Neural cell (in vitro differentiated cells): ENCODE results near the gene FAM124A.

ENCODE experiments used
- CTCF ChIP-seq: fragments of 450-650 bp; IDR thresholded peaks from 2 replicates; pipeline ENCODE4 v1.5.1; 2014; ENCODE audit warnings: antibody characterized with exemption, mild to moderate bottlenecking, moderate library complexity; ENCODE audit not compliant: poor library complexity, severe bottlenecking
- EP300 ChIP-seq: fragments of 450-650 bp; conservative IDR thresholded peaks from 2 replicates; pipeline ENCODE4 v1.6.1; 2014; ENCODE audit warnings: antibody characterized with exemption, mild to moderate bottlenecking, moderate library complexity; ENCODE audit not compliant: poor library complexity, severe bottlenecking
- EZH2 ChIP-seq: fragments of 200-600, 300-800 bp; shearing (Covaris generic), sonication (generic); IDR thresholded peaks from 2 replicates; pipeline ENCODE4 v1.6.1; 2014; ENCODE audit warnings: antibody characterized with exemption, low read length, borderline replicate concordance, mild to moderate bottlenecking; ENCODE audit not compliant: insufficient read depth, poor library complexity, severe bottlenecking
- SMC3 ChIP-seq: fragments of 450-650 bp; conservative IDR thresholded peaks from 2 replicates; pipeline ENCODE4 v1.6.1; 2014; ENCODE audit warnings: antibody characterized with exemption, mild to moderate bottlenecking, moderate library complexity; ENCODE audit not compliant: poor library complexity
- TAF1 ChIP-seq: IDR thresholded peaks from 2 replicates; pipeline ENCODE4 v1.6.1; 2012; ENCODE audit warnings: low read depth

GRCh38 chr13:51298812-51299211 lies 76.6 kb downstream of the FAM124A start:
- TF ChIP-seq CTCF (no peak), SMC3 (no peak), TAF1 (no peak), EP300 (no peak), EZH2 (no peak)
